HEK293T (cell line): ENCODE data around the gene SGK2.

ENCODE experiments used
- BHLHE40 ChIP-seq: fragments of 450-650 bp; IDR thresholded peaks from 2 replicates; pipeline ENCODE4 v1.6.1; 2016; ENCODE audit warnings: mild to moderate bottlenecking, moderate library complexity, borderline replicate concordance
- CTBP1 ChIP-seq: fragments of 450-650 bp; IDR thresholded peaks from 2 replicates; pipeline ENCODE4 v1.6.1; 2016; ENCODE audit warnings: borderline replicate concordance
- ELF4 ChIP-seq: fragments of 450-650 bp; IDR thresholded peaks from 2 replicates; pipeline ENCODE4 v1.6.1; 2017; ENCODE audit warnings: antibody characterized with exemption
- FOXA1 ChIP-seq: fragments of 450-650 bp; IDR thresholded peaks from 2 replicates; pipeline ENCODE4 v1.6.1; 2016; ENCODE audit warnings: mild to moderate bottlenecking
- FOXM1 ChIP-seq: fragments of 450-650 bp; IDR thresholded peaks from 2 replicates; pipeline ENCODE4 v1.6.1; 2017; ENCODE audit warnings: mild to moderate bottlenecking, borderline replicate concordance
- HDGF ChIP-seq: fragments of 450-650 bp; IDR thresholded peaks from 2 replicates; pipeline ENCODE4 v1.6.1; 2017; ENCODE audit warnings: antibody characterized with exemption, borderline replicate concordance
- NFRKB ChIP-seq: fragments of 450-650 bp; IDR thresholded peaks from 2 replicates; pipeline ENCODE4 v1.6.1; 2016; ENCODE audit warnings: mild to moderate bottlenecking, moderate library complexity
- SP1 ChIP-seq: fragments of 450-650 bp; IDR thresholded peaks from 2 replicates; pipeline ENCODE4 v1.6.1; 2017
- ZNF384 ChIP-seq: fragments of 450-650 bp; IDR thresholded peaks from 2 replicates; pipeline ENCODE4 v1.6.1; 2016
- TF ChIP-seq, protein P1 (sequence below): fragments of 450-650 bp; IDR thresholded peaks from 2 replicates; pipeline ENCODE4 v1.6.1; 2016

DNA sequence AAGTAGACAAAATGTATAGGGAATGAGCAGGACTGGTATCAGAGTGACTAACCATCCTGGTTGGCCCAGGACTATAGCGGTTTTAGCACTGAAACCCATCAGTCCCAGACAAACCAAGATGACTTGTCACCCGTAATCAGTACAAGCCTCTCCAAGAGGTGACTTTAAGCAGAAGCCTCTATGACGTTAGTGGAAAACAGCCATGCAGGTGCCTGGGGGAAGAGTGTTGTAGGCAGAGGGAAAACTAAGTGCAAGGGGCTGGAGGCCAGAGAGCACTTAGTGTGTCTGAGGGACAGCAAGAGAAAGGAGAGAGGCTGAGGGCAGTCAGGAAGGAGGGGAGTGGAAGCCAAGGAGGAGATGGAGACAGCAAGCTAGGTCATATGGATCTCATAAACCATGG, 2.1 kb downstream of the SGK2 start:
- TF ChIP-seq BHLHE40 (no peak), NFRKB (no peak), ZNF384 (no peak), FOXM1 (no peak), ELF4 (no peak), HDGF (no peak), CTBP1 (no peak), SP1 (no peak), FOXA1 (no peak)
- TF ChIP-seq, protein P1, sequence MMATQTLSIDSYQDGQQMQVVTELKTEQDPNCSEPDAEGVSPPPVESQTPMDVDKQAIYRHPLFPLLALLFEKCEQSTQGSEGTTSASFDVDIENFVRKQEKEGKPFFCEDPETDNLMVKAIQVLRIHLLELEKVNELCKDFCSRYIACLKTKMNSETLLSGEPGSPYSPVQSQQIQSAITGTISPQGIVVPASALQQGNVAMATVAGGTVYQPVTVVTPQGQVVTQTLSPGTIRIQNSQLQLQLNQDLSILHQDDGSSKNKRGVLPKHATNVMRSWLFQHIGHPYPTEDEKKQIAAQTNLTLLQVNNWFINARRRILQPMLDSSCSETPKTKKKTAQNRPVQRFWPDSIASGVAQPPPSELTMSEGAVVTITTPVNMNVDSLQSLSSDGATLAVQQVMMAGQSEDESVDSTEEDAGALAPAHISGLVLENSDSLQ = no peak
